RWPE2 (cell line): ENCODE results near the gene MILR1.
A peak's percentile ranks its signal among the peaks of the same experiment; 100 is the strongest.

Source experiments
- ATAC-seq: fragments of 200-7000 bp; cut with Tn5 transposase; 3 replicates; pipeline ENCODE4 v1.9.1; 2021; ENCODE audit warnings: low read depth
- DNase-seq: peaks from one replicate; pipeline ENCODE4 v3.0.0-alpha.2; 2020; ENCODE audit warnings: low spot score
- H3K27ac ChIP-seq: fragments of 450-650 bp; 2 replicates; pipeline ENCODE4 v1.5.1; 2017; ENCODE audit warnings: mild to moderate bottlenecking; ENCODE audit not compliant: poor library complexity, severe bottlenecking
- H3K27me3 ChIP-seq: fragments of 250-450 bp; sonication (Bioruptor Pico); 2 replicates; pipeline ENCODE4 v1.5.1; 2021; ENCODE audit warnings: mild to moderate bottlenecking, moderate library complexity; ENCODE audit not compliant: insufficient read depth, poor library complexity, severe bottlenecking
- H3K36me3 ChIP-seq: fragments of 250-450 bp; sonication (Bioruptor Pico); 2 replicates; pipeline ENCODE4 v1.5.1; 2020; ENCODE audit warnings: low read depth, mild to moderate bottlenecking, moderate library complexity
- H3K4me1 ChIP-seq: fragments of 250-450 bp; sonication (Bioruptor Pico); 2 replicates; pipeline ENCODE4 v1.5.1; 2021; ENCODE audit warnings: mild to moderate bottlenecking, moderate library complexity; ENCODE audit not compliant: insufficient read depth, poor library complexity, severe bottlenecking
- H3K4me3 ChIP-seq: fragments of 250-450 bp; sonication (Bioruptor Pico); 2 replicates; pipeline ENCODE4 v1.5.1; 2021; ENCODE audit warnings: mild to moderate bottlenecking, moderate library complexity; ENCODE audit not compliant: severe bottlenecking
- H3K9me3 ChIP-seq: fragments of 250-450 bp; sonication (Bioruptor Pico); 2 replicates; pipeline ENCODE4 v1.5.1; 2021; ENCODE audit warnings: mild to moderate bottlenecking, moderate library complexity; ENCODE audit not compliant: severe bottlenecking
- CTCF ChIP-seq: fragments of 450-650 bp; IDR thresholded peaks from one replicate; pipeline ENCODE4 v1.5.1; 2017; ENCODE audit warnings: mild to moderate bottlenecking, moderate library complexity; ENCODE audit not compliant: poor library complexity, severe bottlenecking

Gene MILR1

GRCh38 chr17:64411999-64412771, 36.7 kb upstream of the MILR1 start:
- ATAC-seq, result no peak
- Histone ChIP-seq H3K4me1 (no peaks in the 10 kb centered on the region), H3K9me3 (no peaks in the 10 kb centered on the region), H3K27me3 (no peaks in the 10 kb centered on the region), H3K4me3 (no peak overlapping the region), H3K36me3 (no peaks in the 10 kb centered on the region), H3K27ac (no peak overlapping the region)
- TF ChIP-seq CTCF, result no peak
- no peak for DNase-seq

GRCh38 chr17:64412944-64413381, 36.0 kb upstream of the MILR1 start:
- Histone ChIP-seq H3K4me3 (no peak overlapping the region), H3K27me3 (no peaks in the 10 kb centered on the region), H3K4me1 (no peaks in the 10 kb centered on the region), H3K36me3 (no peaks in the 10 kb centered on the region), H3K9me3 (no peaks in the 10 kb centered on the region), H3K27ac (no peak overlapping the region)
- ATAC-seq, result no peak
- DNase-seq, result no peak
- no peak for TF ChIP-seq CTCF

GRCh38 chr17:64413513-64413912, 35.4 kb upstream of the MILR1 start:
- no peaks in the 10 kb centered on the region for H3K27me3 ChIP-seq
- TF ChIP-seq CTCF, result no peak
- H3K4me3 ChIP-seq, result no peak overlapping the region
- no peak overlapping the region for H3K27ac ChIP-seq
- H3K36me3 ChIP-seq, result no peaks in the 10 kb centered on the region
- no peaks in the 10 kb centered on the region for H3K4me1 ChIP-seq
- ATAC-seq, result no peak
- no peaks in the 10 kb centered on the region for H3K9me3 ChIP-seq
- DNase-seq, result no peak

GRCh38 chr17:64418506-64419339, 30.2 kb upstream of the MILR1 start:
- DNase-seq (no peak), ATAC-seq (peak; percentile 48; the same call in 1 of the 3 replicates)
- Histone ChIP-seq H3K9me3 (no peaks in the 10 kb centered on the region), H3K27me3 (no peaks in the 10 kb centered on the region), H3K27ac (no peak overlapping the region), H3K4me3 (no peak overlapping the region), H3K4me1 (no peaks in the 10 kb centered on the region), H3K36me3 (no peaks in the 10 kb centered on the region)
- peak; percentile 86 for TF ChIP-seq CTCF
